GM18526 (cell line): Measurements from ENCODE around the gene SMIM23.

Source experiments
- POLR2A ChIP-seq: IDR thresholded peaks from 3 replicates; pipeline ENCODE4 v1.6.1; 2011; ENCODE audit not compliant: insufficient read length; ENCODE audit errors: extremely low read depth

SMIM23 gene

GRCh38 chr5:171762021-171762608 lies 23.5 kb upstream of the SMIM23 start:
- no peak for TF ChIP-seq POLR2A

GRCh38 chr5:171762903-171763302 lies 22.7 kb upstream of the SMIM23 start:
- TF ChIP-seq POLR2A, result no peak

- TF ChIP-seq POLR2A, result no peak
Measured at GRCh38 chr5:171764265-171764664, 21.4 kb upstream of the SMIM23 start.

GRCh38 chr5:171766875-171767274 lies 18.7 kb upstream of the SMIM23 start:
- TF ChIP-seq POLR2A, result no peak

GRCh38 chr5:171770153-171770552 lies 15.5 kb upstream of the SMIM23 start:
- TF ChIP-seq POLR2A, result no peak

GRCh38 chr5:171771856-171772255 lies 13.8 kb upstream of the SMIM23 start:
- TF ChIP-seq POLR2A, result no peak

- no peak for TF ChIP-seq POLR2A
Measured at GRCh38 chr5:171773106-171773505, 12.5 kb upstream of the SMIM23 start.

- TF ChIP-seq POLR2A, result no peak
Measured at GRCh38 chr5:171774418-171774817, 11.2 kb upstream of the SMIM23 start.

- no peak for TF ChIP-seq POLR2A
Measured at GRCh38 chr5:171776213-171776612, 9.4 kb upstream of the SMIM23 start.

- TF ChIP-seq POLR2A, result no peak
Measured at GRCh38 chr5:171776770-171777759, 8.6 kb upstream of the SMIM23 start.

- TF ChIP-seq POLR2A, result no peak
Measured at GRCh38 chr5:171782332-171782966, 3.2 kb upstream of the SMIM23 start.

GRCh38 chr5:171783051-171783450 lies 2.6 kb upstream of the SMIM23 start:
- no peak for TF ChIP-seq POLR2A

GRCh38 chr5:171789353-171789752 lies 3.7 kb downstream of the SMIM23 start:
- TF ChIP-seq POLR2A, result no peak

- TF ChIP-seq POLR2A, result no peak
Measured at GRCh38 chr5:171790408-171790807, 4.8 kb downstream of the SMIM23 start.

GRCh38 chr5:171794470-171794960 lies 8.9 kb downstream of the SMIM23 start:
- TF ChIP-seq POLR2A, result no peak

- no peak for TF ChIP-seq POLR2A
Measured at GRCh38 chr5:171795381-171795780, 9.8 kb downstream of the SMIM23 start.

- no peak for TF ChIP-seq POLR2A
Measured at GRCh38 chr5:171796436-171796835, 10.8 kb downstream of the SMIM23 start.
